GM12878 (cell line): ENCODE measurements around the gene LRRC26. TPM values are rescaled to one million over a fixed set of nuclear protein-coding genes. Genes with fewer than 3 reads are reported as not detected.
A peak's percentile ranks its signal among the peaks of the same experiment; 100 is the strongest.

Experiments
- ATAC-seq: fragments of 200-7000 bp; cut with Tn5 transposase; 3 replicates; pipeline ENCODE4 v1.9.1; 2020; ENCODE audit warnings: mild to moderate bottlenecking, moderate library complexity
- BruUV-seq: library from RNA; stranded (reverse); fragments of 400-500 nt; replicated peaks from 2 replicates; lab custom pipeline; 2021; lab: Mats Ljungman, UMichigan
- CTCF ChIA-PET: fragments of 300-600 bp; sonication (Branson Sonifier 250); formaldehyde crosslinking; extraction: SDS; loops from one replicate; lab custom pipeline; 2021; ENCODE audit warnings: inconsistent platforms; lab: Yijun Ruan, JAX
- POLR2A ChIA-PET: fragments of 350-600 bp; formaldehyde crosslinking; extraction: SDS; loops from one replicate; lab custom pipeline; 2021; ENCODE audit warnings: inconsistent platforms; lab: Charles Lee
- RAD21 ChIA-PET: fragments of 300-600 bp; sonication (Branson Sonifier 250); formaldehyde crosslinking; loops from one replicate; lab custom pipeline; 2023; ENCODE audit warnings: antibody characterized with exemption; ENCODE audit not compliant: unreplicated experiment; lab: Charles Lee
- SMC1A ChIA-PET: fragments of 300-600 bp; sonication (Branson Sonifier 250); formaldehyde crosslinking; loops from one replicate; lab custom pipeline; 2023; ENCODE audit not compliant: unreplicated experiment, uncharacterized antibody; lab: Charles Lee
- DNase-seq: peaks from one replicate; pipeline ENCODE4 v3.0.0-alpha.2; 2011; ENCODE audit warnings: low read depth, low spot score
- FAIRE-seq: peaks from 3 replicates; lab custom pipeline; 2011; peaks lifted over from hg19 to GRCh38; lab: Jason Lieb, UNC
- H2AFZ ChIP-seq: 2 replicates; pipeline ENCODE4 v1.6.0; 2011; ENCODE audit warnings: low read depth, low read length, control low read depth; ENCODE audit not compliant: control insufficient read depth
- H3K27ac ChIP-seq: 2 replicates; pipeline ENCODE4 v1.5.1; 2011; ENCODE audit warnings: control low read depth; ENCODE audit not compliant: control insufficient read depth, insufficient read depth
- H3K27me3 ChIP-seq, 2 experiments: replicated peaks in 1 of 2; 2 replicates each; pipeline versions ENCODE4 v1.6.0 to v1.6.1; 2011; ENCODE audit warnings: low read length in 1 of 2; ENCODE audit not compliant: control insufficient read depth in 2 of 2, insufficient read depth in 2 of 2
- H3K36me3 ChIP-seq, 2 experiments: 2 replicates each; pipeline ENCODE4 v1.5.1; 2011; ENCODE audit warnings: low read length in 1 of 2; ENCODE audit not compliant: control insufficient read depth in 2 of 2, insufficient read depth in 2 of 2
- H3K4me1 ChIP-seq: 2 replicates; pipeline ENCODE4 v1.6.1; 2011; ENCODE audit warnings: mild to moderate bottlenecking, low read length, moderate library complexity, mixed read lengths; ENCODE audit not compliant: control insufficient read depth, insufficient read depth
- H3K4me2 ChIP-seq: 2 replicates; pipeline ENCODE4 v1.6.0; 2011; ENCODE audit warnings: control low read depth; ENCODE audit not compliant: control insufficient read depth, insufficient read depth
- H3K4me3 ChIP-seq: fragments of 200-600 bp; sonication (generic); 2 replicates; pipeline ENCODE4 v1.5.1; 2016
- H3K79me2 ChIP-seq: 2 replicates; pipeline ENCODE4 v1.6.0; 2011; ENCODE audit warnings: low read length; ENCODE audit not compliant: control insufficient read depth, insufficient read depth
- H3K9ac ChIP-seq: 2 replicates; pipeline ENCODE4 v1.8.0; 2011; ENCODE audit warnings: low read length, control low read depth, mixed read lengths; ENCODE audit not compliant: control insufficient read depth, insufficient read depth
- H3K9me3 ChIP-seq: replicated peaks from 3 replicates; pipeline ENCODE4 v1.5.1; 2011; ENCODE audit warnings: mild to moderate bottlenecking, low read length; ENCODE audit not compliant: control insufficient read depth, insufficient read depth
- H4K20me1 ChIP-seq: 2 replicates; pipeline ENCODE4 v1.6.0; 2011; ENCODE audit not compliant: control insufficient read depth, insufficient read depth
- EP300 ChIP-seq, 2 experiments: fragments of 150-350 bp in 1 of 2; IDR thresholded peaks; 2 replicates each; pipeline ENCODE4 v1.6.1; 2011 to 2012; ENCODE audit warnings: low read depth in 2 of 2, low read length in 2 of 2, borderline replicate concordance in 1 of 2, improper control_type of control experiment in 1 of 2, inconsistent platforms in 1 of 2; ENCODE audit not compliant: control insufficient read depth in 1 of 2
- HDGF ChIP-seq: fragments of 450-650 bp; IDR thresholded peaks from 2 replicates; pipeline ENCODE4 v1.6.1; 2016; ENCODE audit warnings: antibody characterized with exemption
- WGBS: methylation state at CpG from one replicate; pipeline ENCODE4 v1.1.6; 2016; ENCODE audit warnings: low lambda C conversion rate; ENCODE audit not compliant: insufficient replicate concordance, insufficient coverage; ENCODE audit errors: missing lambda C conversion rate; 5-methylcytosine and 5-hydroxymethylcytosine counted together
- in situ Hi-C: fragments of 300-500 bp; cut with MboI; formaldehyde crosslinking; loops from 9 replicates; pipeline ENCODE4 v1.14.3; 2018; ENCODE audit warnings: mixed read lengths
- intact Hi-C: fragments of 100-400 bp; cut with micrococcal nuclease; formaldehyde crosslinking; loops from one replicate; pipeline ENCODE4 v1.14.2; 2022; ENCODE audit not compliant: unreplicated experiment
- polyA plus RNA-seq, 11 experiments: library from polyadenylated mRNA; depleted of rRNA in 4 of 11; unstranded in 6 of 11; stranded (reverse) in 5 of 11; fragments of >200 nt; fragmentation: Nextera tagmentation in 4 of 11; fragmentation: Illumina TruSeq in 1 of 11; extraction: Ambion mirVana in 4 of 11; extraction: Trizol in 1 of 11; gene quantifications; 1 replicate in 1 of 11; 2 replicates in 10 of 11; pipeline versions ENCODE4 v1.2.1 to v1.2.3, GENCODE V29; 2011 to 2016; ENCODE audit warnings: inconsistent platforms in 2 of 11, missing spikeins in 2 of 11, low read depth in 1 of 11
- total RNA-seq, 4 experiments: library from RNA; depleted of rRNA in 3 of 4; stranded (reverse); fragments of >200 nt in 3 of 4; fragmentation: Illumina TruSeq in 1 of 4; extraction: Trizol in 1 of 4; gene quantifications; 2 replicates each; pipeline versions ENCODE4 v1.2.1 to v1.2.3, GENCODE V29; 2013 to 2021
- TF ChIP-seq, protein P1 (sequence below): fragments of 450-650 bp; IDR thresholded peaks from 2 replicates; pipeline ENCODE4 v1.6.1; 2016; ENCODE audit warnings: mild to moderate bottlenecking
- TF ChIP-seq, protein P2 (sequence below): fragments of 450-650 bp; IDR thresholded peaks from 2 replicates; pipeline ENCODE4 v1.6.1; 2016; ENCODE audit warnings: mild to moderate bottlenecking

The LRRC26 gene
- total and polyA plus RNA-seq, 10 of the 15 experiments (the other 5 are each of a cell fraction or from before 2014, with no cell fraction given) = 0.29 to 0.91 (median 0.64) TPM; not detected in 5

DNA sequence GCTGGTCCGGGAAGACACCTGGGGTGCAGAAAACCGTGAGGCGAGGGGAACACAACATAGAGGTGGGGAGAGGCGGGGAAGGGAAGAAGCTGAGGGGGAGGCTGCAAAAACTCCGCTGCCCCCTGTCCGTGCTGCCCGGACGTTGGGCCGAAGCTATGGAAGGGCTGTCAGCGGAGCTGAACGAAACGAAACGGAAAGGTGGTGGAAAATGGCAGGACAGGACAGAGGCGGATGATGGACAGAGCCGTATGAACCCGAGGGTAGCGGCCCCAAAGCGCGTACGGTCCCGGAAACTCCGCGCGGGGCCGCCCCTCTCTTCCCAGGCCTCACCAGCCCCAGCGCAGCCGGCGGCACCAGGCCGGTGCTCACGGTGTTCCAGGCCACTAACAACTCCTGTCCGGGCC lies 18.2 kb upstream of the LRRC26 start:
- H2AFZ ChIP-seq = peak overlapping the region; percentile 87
- WGBS = 6% methylated on average over 23 of the region's 31 CpGs
- H3K4me1 ChIP-seq = peaks cover 22% of the 10 kb centered on the region
- H3K27ac ChIP-seq = peak overlapping the region; percentile 77
- DNase-seq (no peak), FAIRE-seq (no peak), ATAC-seq (peak; percentile 27)
- peak overlapping the region; percentile 80 for H3K9ac ChIP-seq
- H3K27me3 ChIP-seq = no peaks in the 10 kb centered on the region
- TF ChIP-seq, protein P1, sequence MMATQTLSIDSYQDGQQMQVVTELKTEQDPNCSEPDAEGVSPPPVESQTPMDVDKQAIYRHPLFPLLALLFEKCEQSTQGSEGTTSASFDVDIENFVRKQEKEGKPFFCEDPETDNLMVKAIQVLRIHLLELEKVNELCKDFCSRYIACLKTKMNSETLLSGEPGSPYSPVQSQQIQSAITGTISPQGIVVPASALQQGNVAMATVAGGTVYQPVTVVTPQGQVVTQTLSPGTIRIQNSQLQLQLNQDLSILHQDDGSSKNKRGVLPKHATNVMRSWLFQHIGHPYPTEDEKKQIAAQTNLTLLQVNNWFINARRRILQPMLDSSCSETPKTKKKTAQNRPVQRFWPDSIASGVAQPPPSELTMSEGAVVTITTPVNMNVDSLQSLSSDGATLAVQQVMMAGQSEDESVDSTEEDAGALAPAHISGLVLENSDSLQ = peak; percentile 69
- TF ChIP-seq EP300 (IDR thresholded peaks at IDR 0.05; ENCODE audit: borderline replicate concordance in 1 of 2, control insufficient read depth in 1 of 2, low read depth in 2 of 2, low read length in 2 of 2) (no peak), HDGF (peak; percentile 48; the same call in 1 of the 2 replicates)
- TF ChIP-seq, protein P2, sequence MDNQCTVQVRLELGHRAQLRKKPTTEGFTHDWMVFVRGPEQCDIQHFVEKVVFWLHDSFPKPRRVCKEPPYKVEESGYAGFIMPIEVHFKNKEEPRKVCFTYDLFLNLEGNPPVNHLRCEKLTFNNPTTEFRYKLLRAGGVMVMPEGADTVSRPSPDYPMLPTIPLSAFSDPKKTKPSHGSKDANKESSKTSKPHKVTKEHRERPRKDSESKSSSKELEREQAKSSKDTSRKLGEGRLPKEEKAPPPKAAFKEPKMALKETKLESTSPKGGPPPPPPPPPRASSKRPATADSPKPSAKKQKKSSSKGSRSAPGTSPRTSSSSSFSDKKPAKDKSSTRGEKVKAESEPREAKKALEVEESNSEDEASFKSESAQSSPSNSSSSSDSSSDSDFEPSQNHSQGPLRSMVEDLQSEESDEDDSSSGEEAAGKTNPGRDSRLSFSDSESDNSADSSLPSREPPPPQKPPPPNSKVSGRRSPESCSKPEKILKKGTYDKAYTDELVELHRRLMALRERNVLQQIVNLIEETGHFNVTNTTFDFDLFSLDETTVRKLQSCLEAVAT = peak; percentile 47; the same call in 1 of the 2 replicates
- ChIA-PET RAD21 (interaction anchor here (0.8 to 3.6 kb wide), 12 partner anchors 8 to 161 kb away, joined by 3 to 23 read pairs (median 5); partner anchors contain the start of genes RNF208 and TPRN), CTCF (interaction anchor here (0.5 to 2.7 kb wide), 8 partner anchors 11 to 222 kb away, joined by 3 to 21 read pairs (median 8); partner anchors contain the start of genes CYSRT1, RNF208, RNF224 and TPRN), SMC1A (interaction anchor here (1.0 to 2.5 kb wide), 6 partner anchors 10 to 240 kb away, joined by 4 to 13 read pairs (median 5); no protein-coding TSS in a partner anchor), POLR2A (interaction anchor here (0.5 to 4.6 kb wide), 8 partner anchors 19 to 102 kb away, joined by 3 to 22 read pairs (median 6); partner anchors contain the start of genes CYSRT1, LRRC26 and RNF208)
- in situ Hi-C loops = no loop called here
- peaks cover 6 to 21% of the 10 kb centered on the region in 2 experiments for H3K36me3 ChIP-seq
- intact Hi-C loops = loop anchor here (5.0 kb wide), 2 partner anchors 34 to 61 kb away; partner anchors contain the start of gene RNF208
- peaks cover 35% of the 10 kb centered on the region for H3K79me2 ChIP-seq
- TSS peak; percentile 88 for BruUV-seq
- peak overlapping the region; percentile 99 for H3K4me3 ChIP-seq
- H4K20me1 ChIP-seq = peaks cover 7% of the 10 kb centered on the region; the same call in 1 of the 2 replicates
- H3K9me3 ChIP-seq = no peaks in the 10 kb centered on the region
- H3K4me2 ChIP-seq = peak overlapping the region; percentile 93
